Measurements from ENCODE around the gene SLC18A3.

- TF ChIP-seq CTCF (IDR thresholded peaks at IDR 0.05) (peak; percentile 39 to 62 (median 45)), POLR2AphosphoS5 (IDR thresholded peaks at IDR 0.05) (no peak)
Measured at GRCh38 chr10:49594594-49594993, 15.5 kb upstream of the SLC18A3 start.

Measured in breast epithelium (tissue), 3 donors.